ENCODE data around the gene YBX2. TPM values are rescaled to one million over a fixed set of nuclear protein-coding genes. Genes with fewer than 3 reads are reported as not detected.

YBX2 gene
- total RNA-seq, 3 donors from 2014 or later, result 2.6 to 3.0 (median 2.9) TPM

GRCh38 chr17:7293816-7294613, 424 bp downstream of the YBX2 start:
- peak overlapping the region; percentile 0 to 58 (median 46) for H3K4me3 ChIP-seq
- no peaks in the 10 kb centered on the region for H3K9me3 ChIP-seq
- H3K27ac ChIP-seq, result peak overlapping the region; percentile 63 to 71
- H3K27me3 ChIP-seq, result no peaks in the 10 kb centered on the region
- H3K4me1 ChIP-seq, result peaks cover 4% of the 10 kb centered on the region in 2 donors
- H3K36me3 ChIP-seq, result no peaks in the 10 kb centered on the region
- no peak for TF ChIP-seq POLR2AphosphoS5 (IDR thresholded peaks at IDR 0.05)
- no peak for TF ChIP-seq POLR2A (IDR thresholded peaks at IDR 0.05)
- TF ChIP-seq CTCF (IDR thresholded peaks at IDR 0.05), result no peak
- intact Hi-C loops (cut with DNase I; ENCODE audit: low total_unique reads), result loop anchor here (2.0 kb wide), 1 partner anchor 13 kb away; the partner anchor contains the start of gene SLC2A4
- no peak for DNase-seq (ENCODE audit: low spot score in 2 of 2)

- Histone ChIP-seq H3K4me1 (peaks cover 4% of the 10 kb centered on the region in 2 donors), H3K4me3 (peak overlapping the region in 1 of 3 donors; percentile 15), H3K36me3 (no peaks in the 10 kb centered on the region), H3K27ac (peak overlapping the region; percentile 63 to 71), H3K9me3 (no peaks in the 10 kb centered on the region), H3K27me3 (no peaks in the 10 kb centered on the region)
- no peak for TF ChIP-seq POLR2A (IDR thresholded peaks at IDR 0.05)
- no peak for TF ChIP-seq CTCF (IDR thresholded peaks at IDR 0.05)
- no peak for TF ChIP-seq POLR2AphosphoS5 (IDR thresholded peaks at IDR 0.05)
- DNase-seq (ENCODE audit: low spot score in 2 of 2), result no peak
- intact Hi-C loops (cut with DNase I; ENCODE audit: low total_unique reads), result no loop called here
These were observed 1.3 kb downstream of the YBX2 start for GRCh38 chr17:7293159-7293558.

- DNase-seq (ENCODE audit: low spot score in 2 of 2), result no peak
- H3K9me3 ChIP-seq, result no peaks in the 10 kb centered on the region
- H3K27ac ChIP-seq, result peak overlapping the region; percentile 63 to 71
- no peaks in the 10 kb centered on the region for H3K27me3 ChIP-seq
- TF ChIP-seq POLR2A (IDR thresholded peaks at IDR 0.05) (no peak), CTCF (IDR thresholded peaks at IDR 0.05) (no peak), POLR2AphosphoS5 (IDR thresholded peaks at IDR 0.05) (no peak)
- no peaks in the 10 kb centered on the region for H3K36me3 ChIP-seq
- no peak overlapping the region for H3K4me3 ChIP-seq
- intact Hi-C loops (cut with DNase I; ENCODE audit: low total_unique reads), result no loop called here
- H3K4me1 ChIP-seq, result peaks cover 4% of the 10 kb centered on the region in 2 donors
These were observed 1.7 kb downstream of the YBX2 start for GRCh38 chr17:7292729-7293128.

- Histone ChIP-seq H3K4me1 (peaks cover 4% of the 10 kb centered on the region in 2 donors), H3K4me3 (no peak overlapping the region), H3K9me3 (no peaks in the 10 kb centered on the region), H3K36me3 (no peaks in the 10 kb centered on the region), H3K27me3 (no peaks in the 10 kb centered on the region), H3K27ac (peak overlapping the region; percentile 63 to 71)
- no peak for DNase-seq (ENCODE audit: low spot score in 2 of 2)
- intact Hi-C loops (cut with DNase I; ENCODE audit: low total_unique reads), result no loop called here
- TF ChIP-seq POLR2AphosphoS5 (IDR thresholded peaks at IDR 0.05) (no peak), POLR2A (IDR thresholded peaks at IDR 0.05) (no peak), CTCF (IDR thresholded peaks at IDR 0.05) (no peak)
These were observed 2.2 kb downstream of the YBX2 start for GRCh38 chr17:7292194-7292593.

GRCh38 chr17:7290685-7291084, 3.8 kb downstream of the YBX2 start:
- DNase-seq (ENCODE audit: low spot score in 2 of 2), result no peak
- no peak for TF ChIP-seq POLR2AphosphoS5 (IDR thresholded peaks at IDR 0.05)
- TF ChIP-seq CTCF (IDR thresholded peaks at IDR 0.05), result no peak
- no peak for TF ChIP-seq POLR2A (IDR thresholded peaks at IDR 0.05)
- Histone ChIP-seq H3K4me1 (no peaks in the 10 kb centered on the region), H3K4me3 (no peak overlapping the region), H3K9me3 (no peaks in the 10 kb centered on the region), H3K27ac (no peak overlapping the region), H3K36me3 (no peaks in the 10 kb centered on the region), H3K27me3 (no peaks in the 10 kb centered on the region)
- intact Hi-C loops (cut with DNase I; ENCODE audit: low total_unique reads), result no loop called here
